ENCODE measurements around the gene CTNNA3.

Gene CTNNA3

DNA sequence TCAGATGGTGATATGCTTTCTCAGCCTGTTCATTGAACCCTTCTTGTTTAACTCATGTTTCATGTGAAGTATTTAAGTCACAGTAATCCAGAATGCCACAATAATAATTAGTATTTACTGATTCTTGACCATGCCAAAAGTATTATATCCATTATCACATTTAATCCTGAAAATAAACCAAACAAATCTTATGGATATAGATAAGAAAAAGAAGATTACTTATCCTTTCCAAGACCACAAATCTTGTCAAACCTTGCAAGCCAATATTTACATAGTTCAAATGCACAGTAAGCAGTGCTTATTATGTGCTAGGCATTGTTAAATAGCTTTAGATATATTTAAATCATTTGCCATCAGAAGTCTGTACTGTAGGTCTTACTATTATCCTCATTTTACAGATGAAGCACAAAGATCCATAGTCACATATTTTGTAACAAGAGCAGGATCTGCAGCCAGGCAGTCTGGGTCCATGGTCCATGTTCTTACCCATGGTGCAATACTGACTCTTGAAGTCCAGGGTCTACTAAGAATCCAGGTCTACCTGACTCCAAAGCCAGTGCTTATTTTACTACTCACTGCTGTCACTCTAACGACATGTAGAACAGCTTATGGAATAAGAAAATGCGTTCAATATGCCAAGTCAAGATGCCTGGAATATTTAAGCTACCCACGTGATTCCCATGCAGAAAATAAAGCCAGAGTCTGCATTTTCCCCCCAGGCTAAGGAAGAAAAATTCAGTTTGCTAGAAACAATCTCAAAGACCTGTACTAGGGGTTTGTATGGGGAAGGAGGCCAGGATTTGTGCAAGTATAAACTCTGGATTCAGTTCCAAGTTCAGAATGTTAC, 1755.0 kb downstream of the CTNNA3 start:
- Histone ChIP-seq H3K4me1 (ENCODE audit: control insufficient read depth, low read length) (no peaks in the 10 kb centered on the region), H4K20me1 (ENCODE audit: control insufficient read depth, insufficient read depth, low read depth, low read length) (no peaks in the 10 kb centered on the region), H3F3A (ENCODE audit: control insufficient read depth, insufficient read depth) (no peaks in the 10 kb centered on the region), H3K27ac (ENCODE audit: low read depth, low read length) (no peak overlapping the region), H3K36me3 (ENCODE audit: control insufficient read depth, low read length) (no peaks in the 10 kb centered on the region), H3K4me3 (ENCODE audit: low read length) (no peak overlapping the region), H3K79me2 (ENCODE audit: control insufficient read depth, low read length) (no peaks in the 10 kb centered on the region), H3K9me3 (ENCODE audit: control insufficient read depth, insufficient read depth, low read length) (no peaks in the 10 kb centered on the region), H3K9me2 (replicated peaks; ENCODE audit: control insufficient read depth, low read length) (no peaks in the 10 kb centered on the region), H3K4me2 (ENCODE audit: low read length) (no peak overlapping the region), H3K27me3 (ENCODE audit: control insufficient read depth, low read length) (no peaks in the 10 kb centered on the region)
- no peak for TF ChIP-seq EZH2phosphoT487 (IDR thresholded peaks at IDR 0.05; ENCODE audit: borderline replicate concordance, low read length)
- TF ChIP-seq, protein P1, sequence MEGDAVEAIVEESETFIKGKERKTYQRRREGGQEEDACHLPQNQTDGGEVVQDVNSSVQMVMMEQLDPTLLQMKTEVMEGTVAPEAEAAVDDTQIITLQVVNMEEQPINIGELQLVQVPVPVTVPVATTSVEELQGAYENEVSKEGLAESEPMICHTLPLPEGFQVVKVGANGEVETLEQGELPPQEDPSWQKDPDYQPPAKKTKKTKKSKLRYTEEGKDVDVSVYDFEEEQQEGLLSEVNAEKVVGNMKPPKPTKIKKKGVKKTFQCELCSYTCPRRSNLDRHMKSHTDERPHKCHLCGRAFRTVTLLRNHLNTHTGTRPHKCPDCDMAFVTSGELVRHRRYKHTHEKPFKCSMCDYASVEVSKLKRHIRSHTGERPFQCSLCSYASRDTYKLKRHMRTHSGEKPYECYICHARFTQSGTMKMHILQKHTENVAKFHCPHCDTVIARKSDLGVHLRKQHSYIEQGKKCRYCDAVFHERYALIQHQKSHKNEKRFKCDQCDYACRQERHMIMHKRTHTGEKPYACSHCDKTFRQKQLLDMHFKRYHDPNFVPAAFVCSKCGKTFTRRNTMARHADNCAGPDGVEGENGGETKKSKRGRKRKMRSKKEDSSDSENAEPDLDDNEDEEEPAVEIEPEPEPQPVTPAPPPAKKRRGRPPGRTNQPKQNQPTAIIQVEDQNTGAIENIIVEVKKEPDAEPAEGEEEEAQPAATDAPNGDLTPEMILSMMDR (IDR thresholded peaks at IDR 0.05; ENCODE audit: low read depth, low read length, poor library complexity, severe bottlenecking): no peak

DNA sequence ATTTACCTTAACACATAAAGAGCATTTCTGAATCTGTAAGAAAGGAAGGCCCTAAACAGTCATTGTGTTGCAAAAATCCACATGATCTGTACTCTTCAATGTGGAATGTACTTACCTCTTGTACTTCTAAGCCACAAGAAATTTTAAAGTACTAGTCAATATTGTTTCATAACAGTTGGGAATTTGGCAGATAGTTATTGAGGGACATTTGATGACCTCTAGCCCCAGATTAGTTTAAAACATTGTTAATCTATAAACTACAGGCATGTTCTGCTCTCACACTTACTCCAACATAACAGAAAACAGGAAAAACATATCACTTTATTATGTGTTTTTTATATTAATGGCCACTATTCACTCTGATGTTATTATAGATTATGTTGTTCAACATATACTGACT, 1755.9 kb downstream of the CTNNA3 start:
- no peaks in the 10 kb centered on the region for H3K4me1 ChIP-seq (ENCODE audit: control insufficient read depth, low read length)
- no peaks in the 10 kb centered on the region for H3K9me2 ChIP-seq (replicated peaks; ENCODE audit: control insufficient read depth, low read length)
- no peaks in the 10 kb centered on the region for H3K9me3 ChIP-seq (ENCODE audit: control insufficient read depth, insufficient read depth, low read length)
- TF ChIP-seq, protein P1 (IDR thresholded peaks at IDR 0.05; ENCODE audit: low read depth, low read length, poor library complexity, severe bottlenecking): no peak
- no peak for TF ChIP-seq EZH2phosphoT487 (IDR thresholded peaks at IDR 0.05; ENCODE audit: borderline replicate concordance, low read length)
- H3K4me2 ChIP-seq (ENCODE audit: low read length): no peak overlapping the region
- no peaks in the 10 kb centered on the region for H3F3A ChIP-seq (ENCODE audit: control insufficient read depth, insufficient read depth)
- no peaks in the 10 kb centered on the region for H3K27me3 ChIP-seq (ENCODE audit: control insufficient read depth, low read length)
- H3K27ac ChIP-seq (ENCODE audit: low read depth, low read length): no peak overlapping the region
- no peaks in the 10 kb centered on the region for H3K79me2 ChIP-seq (ENCODE audit: control insufficient read depth, low read length)
- no peaks in the 10 kb centered on the region for H4K20me1 ChIP-seq (ENCODE audit: control insufficient read depth, insufficient read depth, low read depth, low read length)
- H3K36me3 ChIP-seq (ENCODE audit: control insufficient read depth, low read length): no peaks in the 10 kb centered on the region
- no peak overlapping the region for H3K4me3 ChIP-seq (ENCODE audit: low read length)

DNA sequence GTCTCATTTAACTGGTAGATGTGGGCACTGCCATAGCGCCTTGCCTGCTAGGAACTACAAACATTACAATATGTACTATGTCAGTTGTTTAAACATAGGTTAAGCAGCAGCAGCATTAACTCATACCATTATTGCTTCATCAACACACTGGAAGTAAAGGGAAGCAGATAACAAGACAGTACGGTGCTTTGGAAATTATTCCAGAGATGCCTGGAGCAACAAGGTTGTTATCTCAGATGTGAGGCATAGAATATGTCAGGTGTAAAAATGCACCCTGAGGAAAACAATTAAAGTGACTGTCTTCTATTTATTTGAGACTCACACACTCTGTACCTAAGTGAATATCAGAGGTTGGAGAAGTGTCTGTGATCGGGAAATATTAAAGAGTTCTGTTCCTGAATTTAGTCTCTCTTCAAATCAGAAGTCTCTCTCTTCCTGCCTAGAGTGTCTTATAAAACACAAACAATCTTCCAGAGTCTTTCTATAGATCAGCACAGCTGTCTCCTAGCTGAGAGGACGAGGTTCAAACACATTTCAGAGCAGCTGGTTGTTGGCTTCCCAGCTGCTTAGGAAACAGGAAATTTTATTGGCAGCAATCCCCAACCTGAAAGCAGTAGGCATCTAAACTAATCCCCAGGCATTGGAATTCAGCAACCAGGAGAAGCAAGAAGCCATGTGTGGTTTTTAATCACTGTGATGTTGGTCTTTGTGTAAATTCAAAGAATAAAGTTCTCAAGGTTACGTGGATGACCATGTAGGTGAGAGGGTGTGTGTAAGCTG, 1764.5 kb downstream of the CTNNA3 start:
- no peaks in the 10 kb centered on the region for H4K20me1 ChIP-seq (ENCODE audit: control insufficient read depth, insufficient read depth, low read depth, low read length)
- H3K79me2 ChIP-seq (ENCODE audit: control insufficient read depth, low read length): no peaks in the 10 kb centered on the region
- H3K9me2 ChIP-seq (replicated peaks; ENCODE audit: control insufficient read depth, low read length): no peaks in the 10 kb centered on the region
- H3K4me2 ChIP-seq (ENCODE audit: low read length): no peak overlapping the region
- H3K27ac ChIP-seq (ENCODE audit: low read depth, low read length): no peak overlapping the region
- H3K27me3 ChIP-seq (ENCODE audit: control insufficient read depth, low read length): no peaks in the 10 kb centered on the region
- H3K9me3 ChIP-seq (ENCODE audit: control insufficient read depth, insufficient read depth, low read length): no peaks in the 10 kb centered on the region
- TF ChIP-seq, protein P1 (IDR thresholded peaks at IDR 0.05; ENCODE audit: low read depth, low read length, poor library complexity, severe bottlenecking): no peak
- no peak for TF ChIP-seq EZH2phosphoT487 (IDR thresholded peaks at IDR 0.05; ENCODE audit: borderline replicate concordance, low read length)
- H3K4me1 ChIP-seq (ENCODE audit: control insufficient read depth, low read length): no peaks in the 10 kb centered on the region
- H3F3A ChIP-seq (ENCODE audit: control insufficient read depth, insufficient read depth): no peaks in the 10 kb centered on the region
- no peaks in the 10 kb centered on the region for H3K36me3 ChIP-seq (ENCODE audit: control insufficient read depth, low read length)
- H3K4me3 ChIP-seq (ENCODE audit: low read length): no peak overlapping the region

Measured in DOHH2 (cell line).